GM19025 (cell line): ENCODE results near the gene EXT2.

Source experiments
- ATAC-seq: cut with Tn5 transposase; IDR thresholded peaks from one replicate; pipeline ENCODE4 v1.9.1; 2021; ENCODE audit warnings: mild to moderate bottlenecking, low read depth, moderate library complexity; ENCODE audit not compliant: unreplicated experiment

EXT2 gene

GRCh38 chr11:44159848-44160721 lies 64.6 kb downstream of the EXT2 start:
- ATAC-seq = no peak

- ATAC-seq = no peak
Observed at GRCh38 chr11:44162004-44162403, 66.5 kb downstream of the EXT2 start.

- ATAC-seq = no peak
Observed at GRCh38 chr11:44162662-44163061, 67.2 kb downstream of the EXT2 start.

- ATAC-seq = no peak
Observed at GRCh38 chr11:44165432-44165831, 70.0 kb downstream of the EXT2 start.

- no peak for ATAC-seq
Observed at GRCh38 chr11:44167046-44167445, 71.6 kb downstream of the EXT2 start.

GRCh38 chr11:44171518-44171917 lies 76.0 kb downstream of the EXT2 start:
- no peak for ATAC-seq

GRCh38 chr11:44172966-44173365 lies 77.5 kb downstream of the EXT2 start:
- no peak for ATAC-seq

GRCh38 chr11:44174842-44175241 lies 79.4 kb downstream of the EXT2 start:
- ATAC-seq = no peak

GRCh38 chr11:44176546-44177213 lies 81.2 kb downstream of the EXT2 start:
- ATAC-seq = no peak

GRCh38 chr11:44177905-44178304 lies 82.4 kb downstream of the EXT2 start:
- ATAC-seq = no peak

GRCh38 chr11:44178381-44178780 lies 82.9 kb downstream of the EXT2 start:
- ATAC-seq = no peak

GRCh38 chr11:44179173-44179572 lies 83.7 kb downstream of the EXT2 start:
- ATAC-seq = no peak

- ATAC-seq = no peak
Observed at GRCh38 chr11:44180107-44180506, 84.6 kb downstream of the EXT2 start.

GRCh38 chr11:44185522-44185921 lies 90.0 kb downstream of the EXT2 start:
- ATAC-seq = no peak

- ATAC-seq = no peak
Observed at GRCh38 chr11:44186321-44186930, 90.9 kb downstream of the EXT2 start.

GRCh38 chr11:44188643-44189042 lies 93.2 kb downstream of the EXT2 start:
- ATAC-seq = no peak

GRCh38 chr11:44189986-44190882 lies 94.8 kb downstream of the EXT2 start:
- ATAC-seq = no peak

GRCh38 chr11:44190883-44191230 lies 95.4 kb downstream of the EXT2 start:
- ATAC-seq = no peak

GRCh38 chr11:44191322-44192016 lies 96.0 kb downstream of the EXT2 start:
- no peak for ATAC-seq

GRCh38 chr11:44192017-44192385 lies 96.5 kb downstream of the EXT2 start:
- no peak for ATAC-seq
